Measurements from ENCODE around the gene TM9SF3. TPM values are rescaled to one million over a fixed set of nuclear protein-coding genes. Genes with fewer than 3 reads are reported as not detected.
A peak's percentile ranks its signal among the peaks of the same experiment; 100 is the strongest.
"Not testable (repeated sequence)": the region's sequence is repeated elsewhere in the genome, so short reads cannot be mapped to it uniquely, and the experiment has no call there.

TM9SF3 gene
- total RNA-seq, 1 experiment from 2014 or later = 74.1 TPM

- no peak for DNase-seq (ENCODE audit: low read depth)
Measured at GRCh38 chr10:96600337-96600736, 13.5 kb upstream of the TM9SF3 start.

GRCh38 chr10:96598846-96599245 lies 12.0 kb upstream of the TM9SF3 start:
- no peak for DNase-seq (ENCODE audit: low read depth)

DNA sequence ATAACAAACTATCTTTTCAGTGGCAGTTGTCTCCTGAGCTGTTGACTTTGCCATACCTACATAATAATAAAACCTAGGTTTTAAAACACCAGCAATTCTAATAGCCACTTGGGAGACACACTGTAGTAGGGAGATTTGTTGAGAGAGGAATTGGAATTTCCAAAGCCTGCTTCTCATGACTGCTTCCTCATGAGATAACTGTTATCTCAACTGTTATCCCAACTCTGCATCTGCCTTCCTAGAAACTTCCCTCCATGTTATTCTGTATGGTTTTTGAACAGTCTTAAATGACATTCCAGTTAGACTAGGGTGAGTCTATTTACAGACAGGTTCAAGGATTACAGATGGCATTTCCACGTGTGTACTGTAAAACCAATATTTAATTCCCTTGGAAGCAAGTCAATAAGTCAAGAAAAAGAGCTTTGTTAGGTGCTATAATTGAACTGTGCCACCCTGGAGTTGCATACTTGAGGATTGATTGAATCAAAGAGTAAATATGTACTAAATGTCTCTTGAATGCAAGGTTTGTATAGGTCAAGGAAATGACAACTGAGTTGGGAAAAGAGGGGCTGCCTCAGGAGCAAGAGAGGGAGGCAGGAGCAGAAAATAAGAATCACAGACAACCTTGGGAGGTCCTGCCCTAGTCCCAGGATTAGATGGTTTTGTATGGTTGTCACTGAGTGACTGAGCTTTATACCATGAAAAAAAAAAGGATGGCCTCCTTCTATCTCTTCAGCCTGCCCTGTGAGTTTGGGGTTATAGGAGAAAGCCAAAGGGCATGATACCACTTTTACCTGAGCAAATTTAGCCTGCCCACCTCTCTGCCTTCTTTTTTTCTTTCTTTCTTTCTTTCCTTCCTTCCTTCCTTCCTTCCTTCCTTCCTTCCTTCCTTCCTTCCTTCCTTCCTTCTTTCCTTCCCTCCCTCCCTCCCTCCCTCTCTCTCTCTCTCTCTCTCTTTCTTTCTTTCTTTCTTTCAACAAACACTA lies 9.9 kb upstream of the TM9SF3 start:
- DNase-seq (ENCODE audit: low read depth) = no peak

DNA sequence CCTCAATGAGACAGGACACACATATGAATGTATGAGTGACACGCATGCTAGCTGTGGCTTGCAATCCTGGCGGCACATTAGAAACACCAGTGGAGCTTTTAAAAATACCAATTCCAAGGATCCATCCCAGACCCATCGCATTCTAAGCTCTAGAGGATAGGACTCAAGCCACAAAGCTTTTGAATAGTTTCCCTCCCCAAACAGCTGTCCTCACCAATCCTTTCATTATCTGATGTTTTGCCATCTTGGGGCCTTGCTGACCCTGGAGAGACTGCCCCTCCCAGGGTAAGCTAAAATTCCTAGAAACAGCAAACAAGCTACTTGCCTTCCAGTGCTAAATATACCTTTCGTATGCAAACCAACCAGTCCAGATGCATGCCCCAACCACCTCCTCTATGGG lies 8.9 kb upstream of the TM9SF3 start:
- no peak for DNase-seq (ENCODE audit: low read depth)

- DNase-seq (ENCODE audit: low read depth) = no peak
Measured at GRCh38 chr10:96591946-96592345, 5.1 kb upstream of the TM9SF3 start.

DNA sequence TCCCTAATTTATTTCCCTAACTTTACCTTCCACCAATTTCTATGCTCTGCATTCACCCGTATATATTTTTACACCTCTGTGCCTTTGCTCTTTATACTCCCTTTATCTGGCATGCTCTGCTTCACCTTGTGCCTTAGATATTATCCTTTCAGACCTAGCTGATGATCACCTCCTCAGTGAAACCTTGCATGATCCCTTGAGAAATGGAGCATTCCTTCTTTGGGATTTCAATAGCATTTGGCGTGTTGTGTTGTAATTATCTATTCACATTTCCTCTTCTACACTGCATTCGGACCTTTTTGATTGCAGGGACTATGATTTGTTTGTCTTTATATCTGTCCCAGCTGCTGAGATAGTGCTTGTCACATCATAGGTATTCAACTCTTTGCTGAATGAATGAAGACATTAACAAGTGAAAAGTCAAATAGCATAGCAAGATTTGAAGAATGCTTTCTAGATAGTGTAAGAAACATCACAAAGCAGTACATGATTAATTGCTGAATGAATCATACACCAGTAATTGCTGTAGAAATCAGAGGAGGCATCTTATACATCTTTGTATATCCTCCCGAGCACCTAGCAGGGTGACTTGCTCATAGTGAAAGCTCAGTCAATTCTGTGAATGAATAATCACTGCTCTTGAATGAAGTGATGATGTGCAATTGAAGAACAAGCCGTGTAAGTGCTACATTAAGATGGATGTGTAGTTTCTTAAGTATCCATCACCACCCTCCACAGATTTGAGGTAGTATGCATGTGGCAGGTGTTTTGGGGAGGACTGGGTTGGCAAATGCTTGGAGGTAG lies 2.0 kb upstream of the TM9SF3 start:
- peak; percentile 18 for DNase-seq (ENCODE audit: low read depth)

DNA sequence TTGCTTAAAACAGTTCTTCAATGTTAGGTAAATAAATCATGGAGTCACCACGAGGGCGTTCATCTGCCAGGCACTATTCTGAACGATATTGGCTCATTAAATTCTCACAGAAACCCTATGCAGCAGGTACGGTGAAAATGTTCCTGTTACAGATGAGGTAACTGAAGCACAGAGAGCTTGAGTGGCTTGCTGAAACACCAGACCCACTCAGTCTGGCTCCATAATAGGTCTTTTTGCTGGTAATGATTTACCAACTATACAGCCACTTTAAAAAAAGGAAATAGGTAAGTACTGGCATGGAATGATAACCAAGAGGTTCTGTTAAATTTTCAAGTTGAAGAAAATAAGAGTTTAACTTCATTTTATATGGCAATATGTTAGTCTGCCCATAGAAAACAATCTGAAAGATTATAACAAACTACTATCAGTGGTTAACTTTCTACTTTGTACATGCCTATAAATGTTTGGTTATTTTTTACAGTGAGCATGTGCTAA lies 1.3 kb upstream of the TM9SF3 start:
- no peak for DNase-seq (ENCODE audit: low read depth)

GRCh38 chr10:96587264-96588059 lies 650 bp upstream of the TM9SF3 start:
- DNase-seq (ENCODE audit: low read depth) = peak; percentile 83

DNA sequence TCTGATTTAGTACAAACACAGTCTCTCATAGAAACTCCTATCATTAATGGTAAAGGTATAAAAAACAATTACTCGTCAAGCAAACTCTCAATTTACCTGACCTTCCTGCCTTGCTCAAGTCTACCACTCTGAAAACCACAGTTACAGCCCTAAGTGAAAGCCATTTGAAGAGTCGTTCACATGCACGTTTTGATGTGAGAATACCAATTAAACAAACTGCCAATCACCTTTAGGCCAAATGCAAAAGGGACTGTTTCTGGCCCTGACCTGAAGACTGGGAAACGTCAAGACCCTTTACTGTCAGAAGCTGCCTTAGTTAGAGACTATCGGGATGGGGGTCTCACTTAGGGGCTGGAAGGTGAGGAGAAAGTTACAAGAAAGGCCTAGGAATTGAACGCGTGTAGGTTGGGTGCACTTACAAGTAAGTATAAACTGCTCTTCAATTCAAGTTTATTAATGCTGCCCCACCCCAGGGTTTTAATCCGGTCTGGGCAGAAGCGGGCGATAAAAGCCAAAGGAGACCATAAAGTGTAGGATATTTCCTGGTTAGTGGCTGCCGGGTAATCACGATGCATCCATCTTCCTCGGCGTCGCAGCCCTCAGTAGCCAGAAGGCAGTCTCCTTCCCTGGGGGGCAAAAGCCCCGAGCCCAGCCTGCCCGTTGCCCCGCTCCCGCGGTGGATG lies 935 bp downstream of the TM9SF3 start:
- no peak for DNase-seq (ENCODE audit: low read depth)

- DNase-seq (ENCODE audit: low read depth) = no peak
Measured at GRCh38 chr10:96584474-96584873, 2.3 kb downstream of the TM9SF3 start.

GRCh38 chr10:96584035-96584434 lies 2.8 kb downstream of the TM9SF3 start:
- DNase-seq (ENCODE audit: low read depth) = no peak

GRCh38 chr10:96579133-96579532 lies 7.7 kb downstream of the TM9SF3 start:
- no peak for DNase-seq (ENCODE audit: low read depth)

GRCh38 chr10:96578633-96579032 lies 8.2 kb downstream of the TM9SF3 start:
- no peak for DNase-seq (ENCODE audit: low read depth)

- DNase-seq (ENCODE audit: low read depth) = no peak
Measured at GRCh38 chr10:96578022-96578421, 8.8 kb downstream of the TM9SF3 start.

GRCh38 chr10:96577069-96577468 lies 9.7 kb downstream of the TM9SF3 start:
- DNase-seq (ENCODE audit: low read depth) = no peak

GRCh38 chr10:96576277-96576980 lies 10.4 kb downstream of the TM9SF3 start:
- DNase-seq (ENCODE audit: low read depth) = no peak

DNA sequence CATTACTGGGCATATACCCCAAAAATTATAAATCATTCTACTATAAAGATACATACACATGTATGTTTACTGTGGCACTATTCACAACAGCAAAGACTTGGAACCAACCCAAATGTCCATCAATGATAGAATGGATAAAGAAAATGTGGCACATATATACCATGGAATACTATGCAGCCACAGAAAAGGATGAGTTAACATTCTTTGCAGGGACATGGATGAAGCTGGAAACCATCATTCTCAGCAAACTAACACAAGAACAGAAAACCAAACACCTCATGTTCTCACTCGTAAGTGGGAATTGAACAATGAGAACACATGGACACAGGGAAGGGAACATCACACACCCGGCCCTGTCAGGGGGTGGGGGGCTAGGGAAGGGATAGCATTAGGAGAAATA lies 12.2 kb downstream of the TM9SF3 start:
- DNase-seq (ENCODE audit: low read depth) = not testable (repeated sequence)

DNA sequence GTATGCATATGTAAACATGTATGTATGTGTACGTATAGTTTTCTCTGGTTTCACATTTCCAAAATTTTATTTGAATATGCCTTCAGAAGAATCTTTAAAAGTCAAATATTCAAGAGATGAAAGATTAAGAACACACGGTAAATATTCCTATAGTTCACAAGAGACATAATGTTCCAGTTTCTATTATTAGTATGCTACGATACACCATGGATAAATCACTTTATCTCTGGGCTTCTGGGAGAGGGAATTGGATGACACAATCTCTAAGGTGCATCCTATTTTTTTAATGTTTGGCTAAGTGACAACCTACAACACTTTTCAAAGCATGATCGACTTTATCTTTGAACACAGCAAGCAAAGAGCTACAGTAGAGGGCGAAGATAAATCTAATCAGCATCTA lies 13.8 kb downstream of the TM9SF3 start:
- no peak for DNase-seq (ENCODE audit: low read depth)

DNA sequence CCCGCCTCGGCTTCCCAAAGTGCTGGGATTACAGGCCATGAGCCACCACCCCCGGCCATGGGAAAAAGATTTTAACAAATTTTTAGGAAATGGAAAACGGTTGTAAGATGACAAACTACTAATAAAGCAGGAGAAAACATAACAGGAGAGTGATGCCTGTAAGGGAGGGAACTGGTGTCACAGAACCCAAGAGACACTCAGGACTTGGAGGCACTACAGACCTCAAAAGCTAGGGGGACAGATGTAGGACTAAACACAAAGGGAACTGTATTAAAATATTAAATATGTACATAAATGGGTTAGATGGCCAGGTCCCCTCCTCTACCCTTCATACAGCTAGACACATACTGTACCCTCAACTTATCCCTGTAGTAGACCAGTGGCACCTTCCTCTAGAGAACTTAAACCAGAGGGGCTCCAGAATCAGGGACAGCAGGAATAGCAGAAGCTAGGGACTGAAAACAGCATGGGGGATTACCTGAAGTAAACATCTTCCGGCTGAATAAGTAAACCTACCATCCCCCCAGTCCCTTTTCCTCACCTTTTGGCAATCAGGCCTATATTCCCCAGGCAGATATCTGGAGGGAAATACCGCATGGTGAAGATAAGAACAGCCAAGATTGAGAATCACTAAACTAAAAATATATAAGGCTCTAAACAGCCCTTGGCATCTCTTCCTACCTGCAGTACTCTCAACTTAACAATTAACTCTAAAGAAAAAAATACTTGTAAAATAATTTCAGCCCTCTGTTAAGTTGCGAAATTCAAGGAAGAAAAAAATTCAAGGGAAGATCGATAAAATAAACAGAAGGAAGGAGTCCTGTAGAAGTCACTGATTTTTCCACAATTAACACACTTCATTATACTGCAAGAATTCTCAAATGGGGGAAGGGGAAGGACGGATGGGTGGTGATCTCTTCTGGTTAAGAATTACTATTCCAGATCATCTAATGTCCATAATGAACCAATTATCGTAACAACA lies 15.5 kb downstream of the TM9SF3 start:
- DNase-seq (ENCODE audit: low read depth) = no peak

Data from Daoy (cell line).